Effector memory CD8-positive, alpha-beta T cell (primary cell): ENCODE results near the gene BAIAP2.

Source experiments
- ATAC-seq: fragments of 150-1000 bp; cut with Tn5 transposase; replicated peaks from 2 replicates; pipeline ENCODE4 v1.10.0; 2021; ENCODE audit warnings: mild to moderate bottlenecking, moderate library complexity
- DNase-seq, 3 experiments: peaks; one replicate each; pipeline ENCODE4 v3.0.0; 2021
- H3K27ac Mint-ChIP-seq, 2 donors: one replicate each; pipeline ENCODE4 v1.8.0; 2022; ENCODE audit warnings: mild to moderate bottlenecking in 2 of 2, mixed read lengths in 2 of 2, moderate library complexity in 2 of 2
- H3K27me3 Mint-ChIP-seq, 2 donors: one replicate each; pipeline ENCODE4 v1.8.0; 2022; ENCODE audit warnings: mixed read lengths in 2 of 2
- H3K36me3 Mint-ChIP-seq: one replicate; pipeline ENCODE4 v1.8.0; 2022; ENCODE audit warnings: mild to moderate bottlenecking, moderate library complexity, mixed read lengths; ENCODE audit not compliant: insufficient read depth
- H3K4me1 Mint-ChIP-seq, 2 donors: one replicate each; pipeline ENCODE4 v1.8.0; 2022; ENCODE audit warnings: low read depth in 2 of 2, mixed read lengths in 2 of 2
- H3K4me3 Mint-ChIP-seq, 2 donors: one replicate each; pipeline ENCODE4 v1.8.0; 2022; ENCODE audit warnings: mild to moderate bottlenecking in 2 of 2, mixed read lengths in 2 of 2, moderate library complexity in 2 of 2
- H3K9me3 Mint-ChIP-seq, 2 donors: one replicate each; pipeline ENCODE4 v1.8.0; 2022; ENCODE audit warnings: mixed read lengths in 2 of 2

The BAIAP2 gene

DNA sequence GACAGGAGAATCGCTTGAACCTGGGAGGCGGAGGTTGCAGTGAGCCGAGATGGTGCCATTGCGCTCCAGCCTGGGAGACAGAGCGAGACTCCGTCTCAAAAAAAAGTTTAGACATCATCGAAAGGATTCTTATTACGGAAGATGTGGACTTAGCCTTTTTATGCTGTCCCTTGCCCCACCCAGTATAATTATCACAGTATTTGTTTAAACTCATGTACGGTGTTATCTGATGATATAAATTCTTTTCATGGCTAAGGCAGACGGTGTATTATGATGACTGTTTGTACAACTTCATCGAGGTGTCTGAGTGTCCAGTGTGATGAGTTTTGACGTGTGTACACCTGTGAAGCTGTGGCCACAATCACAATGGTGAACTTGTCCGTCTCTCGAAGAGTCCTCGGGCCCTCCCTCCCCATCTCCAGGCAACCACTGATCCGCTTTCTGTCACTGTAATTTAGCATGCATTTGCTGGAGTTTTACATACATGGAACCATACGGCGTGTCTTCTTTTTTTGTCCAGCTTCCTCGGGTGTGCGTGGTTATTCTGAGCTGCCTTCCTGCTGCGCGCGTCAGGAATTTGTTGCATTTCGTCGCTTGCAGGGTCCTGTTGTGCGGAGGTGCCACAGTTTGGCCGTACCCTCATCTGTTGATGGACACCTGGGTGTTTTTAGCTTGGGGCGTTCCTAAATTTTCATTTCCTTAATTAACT lies 26.2 kb downstream of the BAIAP2 start:
- Mint-ChIP-seq H3K4me3 (no peak overlapping the region), H3K9me3 (no peaks in the 10 kb centered on the region), H3K27ac (no peak overlapping the region), H3K36me3 (peaks cover 19% of the 10 kb centered on the region), H3K4me1 (peaks cover 0 to 4% of the 10 kb centered on the region in 2 donors), H3K27me3 (no peaks in the 10 kb centered on the region)
- ATAC-seq (no peak), DNase-seq (no peak)

DNA sequence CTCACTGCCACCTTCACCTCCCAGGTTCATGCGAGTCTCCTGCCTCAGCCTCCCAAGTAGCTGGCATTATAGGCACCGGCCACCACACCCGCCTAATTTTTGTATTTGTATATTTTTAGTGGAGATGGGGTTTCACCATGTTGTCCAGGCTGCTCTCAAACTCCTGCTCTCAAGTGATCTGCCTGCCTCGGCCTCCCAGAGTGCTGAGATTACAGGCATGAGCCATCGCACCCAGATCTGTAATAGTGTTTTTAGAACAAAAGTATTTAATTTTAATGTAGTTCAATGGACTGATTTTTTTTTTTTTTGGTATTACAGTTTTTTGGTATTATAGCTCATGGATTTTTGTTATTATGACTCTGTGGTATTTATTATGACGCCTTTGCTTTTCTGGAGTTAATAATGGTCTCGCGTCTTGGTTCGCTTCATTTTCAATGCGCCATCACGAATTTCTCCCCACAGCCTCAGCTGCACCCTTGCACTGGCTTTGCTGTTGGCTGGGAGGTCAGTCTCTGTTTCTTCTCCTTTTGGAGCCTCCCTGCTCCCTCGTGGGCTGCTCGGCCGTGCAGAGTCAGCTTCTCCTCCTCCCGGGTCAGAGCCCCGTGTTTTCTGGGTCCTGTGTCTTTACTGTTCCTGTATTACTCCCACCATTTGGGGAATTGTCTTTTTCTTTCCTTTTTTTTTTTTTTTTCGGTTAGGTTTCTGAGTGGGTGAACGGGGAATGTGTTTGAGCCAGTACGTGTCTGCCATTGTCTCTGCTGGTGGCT lies 27.2 kb downstream of the BAIAP2 start:
- Mint-ChIP-seq H3K4me3 (no peak overlapping the region), H3K9me3 (no peaks in the 10 kb centered on the region), H3K4me1 (peaks cover 0 to 4% of the 10 kb centered on the region in 2 donors), H3K36me3 (peaks cover 17% of the 10 kb centered on the region), H3K27ac (no peak overlapping the region), H3K27me3 (no peaks in the 10 kb centered on the region)
- ATAC-seq: no peak
- DNase-seq: no peak

DNA sequence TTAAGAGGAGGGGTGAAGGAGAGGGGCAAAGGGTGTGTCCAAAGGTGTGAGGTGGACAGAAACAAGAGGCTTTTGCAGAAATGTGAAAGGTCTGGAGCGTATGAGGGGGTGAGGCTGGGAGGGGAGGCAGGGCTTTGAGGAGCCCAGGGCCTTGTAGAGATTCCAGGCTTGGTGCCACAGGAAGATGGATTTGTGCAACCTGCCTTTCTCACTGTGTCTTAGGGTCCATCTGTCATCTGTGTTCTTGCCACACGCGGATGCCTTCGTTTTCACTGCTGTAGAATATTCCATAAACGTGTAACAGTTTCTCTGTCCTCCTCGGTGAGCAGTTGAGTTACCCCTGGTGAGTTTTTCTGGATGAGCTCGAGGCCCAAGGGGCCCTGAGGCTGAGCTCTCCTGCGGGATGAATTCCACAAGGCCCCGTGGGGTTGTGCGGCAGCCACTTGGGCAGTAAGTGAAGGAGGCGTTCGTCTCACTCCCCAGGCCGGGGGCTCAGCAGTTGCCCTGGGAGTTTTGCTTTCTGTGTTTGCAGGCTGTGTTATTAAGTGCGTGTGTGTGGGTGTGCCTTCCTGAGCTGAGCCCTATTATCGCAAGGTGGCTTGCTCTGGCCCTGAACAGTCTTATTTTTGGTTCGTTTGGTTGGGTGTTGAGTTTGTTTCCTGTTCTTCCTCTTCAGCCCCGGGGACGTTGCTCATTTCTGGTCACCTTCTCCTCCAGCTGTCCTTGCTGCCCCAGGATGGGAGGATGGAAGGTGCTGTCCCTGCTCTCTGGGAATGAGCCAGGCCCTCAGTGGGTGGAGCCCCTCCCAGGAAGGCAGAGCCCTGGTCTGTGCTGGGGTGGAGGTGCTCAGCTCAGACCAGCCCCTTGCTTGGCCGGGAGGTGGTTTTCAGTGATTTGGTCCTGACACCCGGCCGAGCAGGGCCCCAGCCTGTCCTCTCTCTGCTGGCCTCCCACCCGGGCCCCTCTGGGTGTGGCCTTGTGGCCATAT lies 28.4 kb downstream of the BAIAP2 start:
- no peak overlapping the region for H3K27ac Mint-ChIP-seq
- no peaks in the 10 kb centered on the region for H3K27me3 Mint-ChIP-seq
- H3K4me3 Mint-ChIP-seq: no peak overlapping the region
- peaks cover 0 to 4% of the 10 kb centered on the region in 2 donors for H3K4me1 Mint-ChIP-seq
- H3K9me3 Mint-ChIP-seq: no peaks in the 10 kb centered on the region
- no peak for DNase-seq
- H3K36me3 Mint-ChIP-seq: peaks cover 11% of the 10 kb centered on the region
- no peak for ATAC-seq

DNA sequence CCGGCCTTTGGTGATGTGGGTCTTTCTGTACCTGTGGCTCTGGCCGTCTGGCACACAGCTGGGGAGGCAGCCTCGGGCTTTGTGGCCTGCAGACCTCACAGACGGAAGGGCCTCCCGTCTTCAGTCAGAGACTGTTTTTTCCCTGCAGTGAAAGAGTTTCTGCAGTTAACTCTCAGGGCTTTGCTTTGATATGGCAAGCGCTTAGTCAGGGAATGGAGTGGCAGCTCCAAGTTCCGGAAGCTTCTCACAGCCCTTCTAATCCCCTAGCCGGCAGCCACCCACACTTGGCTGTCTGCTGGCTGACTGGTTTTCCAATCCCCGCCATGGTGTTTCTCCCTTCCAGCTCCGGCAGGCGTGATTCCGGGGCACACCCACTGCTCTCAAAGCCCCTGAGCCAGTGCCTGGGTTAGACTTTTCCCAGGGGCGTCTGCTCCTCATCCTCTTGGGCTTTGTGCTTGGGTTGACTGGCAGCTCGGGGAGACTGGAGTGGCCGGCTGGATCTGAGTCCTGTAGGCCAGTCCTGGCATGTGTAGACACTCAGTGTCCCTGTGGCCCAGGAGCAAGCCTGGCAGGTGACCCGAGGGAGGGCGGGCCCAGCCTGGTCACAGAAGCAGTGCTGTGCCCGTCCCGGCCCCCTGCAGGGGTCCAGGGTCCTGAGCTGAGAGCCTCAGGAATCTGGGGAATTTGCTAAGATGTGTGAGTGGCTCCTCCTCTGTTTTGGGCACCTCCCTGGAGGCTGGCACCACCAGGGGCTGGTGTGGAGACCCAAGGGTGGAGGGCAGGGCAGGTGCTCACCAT lies 29.9 kb downstream of the BAIAP2 start:
- peaks cover 9% of the 10 kb centered on the region for H3K36me3 Mint-ChIP-seq
- peak overlapping the region in 1 of 2 donors; percentile 35 for H3K27ac Mint-ChIP-seq
- H3K4me3 Mint-ChIP-seq: no peak overlapping the region
- no peaks in the 10 kb centered on the region for H3K27me3 Mint-ChIP-seq
- DNase-seq: no peak
- H3K9me3 Mint-ChIP-seq: no peaks in the 10 kb centered on the region
- no peak for ATAC-seq
- H3K4me1 Mint-ChIP-seq: peaks cover 0 to 4% of the 10 kb centered on the region in 2 donors

DNA sequence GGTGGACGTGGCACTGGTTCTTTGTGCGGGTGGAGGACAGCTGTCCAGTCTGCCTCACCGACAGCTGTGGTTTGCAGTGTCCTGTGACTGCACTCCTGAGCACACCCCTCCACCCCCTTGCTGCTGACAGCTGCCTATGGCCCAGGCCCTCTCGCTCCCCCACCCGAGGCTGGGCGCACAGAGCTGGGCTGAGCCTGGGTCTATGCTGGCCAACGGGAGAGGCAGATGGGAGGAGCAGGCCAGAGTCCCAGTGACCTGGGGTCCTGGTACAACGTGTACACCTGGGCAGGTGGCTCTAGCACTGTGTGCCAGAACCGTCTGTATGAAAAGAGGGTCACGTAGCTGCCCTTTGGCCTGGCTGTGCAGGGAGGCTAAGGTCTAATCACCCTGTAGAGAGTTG lies 30.5 kb downstream of the BAIAP2 start:
- H3K9me3 Mint-ChIP-seq: no peaks in the 10 kb centered on the region
- peaks cover 0 to 4% of the 10 kb centered on the region in 2 donors for H3K4me1 Mint-ChIP-seq
- H3K4me3 Mint-ChIP-seq: no peak overlapping the region
- H3K36me3 Mint-ChIP-seq: peaks cover 9% of the 10 kb centered on the region
- H3K27me3 Mint-ChIP-seq: no peaks in the 10 kb centered on the region
- no peak overlapping the region for H3K27ac Mint-ChIP-seq
- no peak for ATAC-seq
- DNase-seq: no peak

DNA sequence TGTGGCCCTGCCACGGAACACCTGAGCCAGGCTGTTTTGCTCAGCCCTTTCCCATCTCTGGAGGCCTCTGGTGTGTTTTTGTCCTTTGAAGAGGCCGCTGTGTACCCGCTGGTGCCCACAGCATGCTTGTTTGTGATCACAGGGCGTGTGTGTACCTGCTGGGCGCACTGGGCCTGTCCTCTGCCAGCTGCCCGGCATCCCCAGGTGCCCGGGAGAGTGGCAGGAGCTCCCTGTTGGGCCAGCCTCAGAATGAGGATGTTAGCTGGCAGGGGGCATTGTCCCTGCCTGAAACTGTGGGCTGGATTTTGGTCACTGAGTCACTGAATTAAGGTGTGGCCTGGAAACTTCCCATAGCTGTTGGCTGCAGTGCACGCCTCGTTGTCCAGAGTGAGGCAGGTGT lies 31.1 kb downstream of the BAIAP2 start:
- ATAC-seq (no peak), DNase-seq (no peak)
- Mint-ChIP-seq H3K4me1 (peaks cover 0 to 4% of the 10 kb centered on the region in 2 donors), H3K27ac (no peak overlapping the region), H3K27me3 (no peaks in the 10 kb centered on the region), H3K4me3 (no peak overlapping the region), H3K36me3 (peaks cover 9% of the 10 kb centered on the region), H3K9me3 (no peaks in the 10 kb centered on the region)

DNA sequence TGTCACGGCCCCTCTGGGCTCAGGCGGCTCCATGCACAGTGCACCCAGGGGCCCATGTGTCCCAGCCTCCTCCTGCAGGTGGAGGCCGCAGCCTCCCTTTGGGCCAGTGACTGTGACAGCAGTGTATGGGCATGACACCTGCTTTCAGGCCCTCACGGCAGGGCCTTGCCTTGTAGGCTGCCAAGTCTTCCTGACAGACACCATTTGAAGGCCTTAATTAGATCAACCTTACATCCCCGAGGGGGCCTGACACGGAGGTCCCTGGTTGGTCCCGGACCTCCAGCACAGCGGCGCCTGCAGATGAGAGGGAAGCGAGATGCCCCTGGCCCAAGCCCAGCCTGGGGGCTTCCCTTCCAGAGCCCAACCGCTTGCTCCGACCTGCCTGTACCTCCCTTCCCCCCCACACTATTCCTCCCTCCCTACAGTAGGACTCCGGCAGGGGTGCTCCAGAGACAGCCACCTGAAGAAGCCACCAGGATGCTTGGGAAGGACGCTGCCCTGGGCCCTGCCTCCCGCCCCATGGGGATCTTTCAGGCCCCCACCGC lies 31.9 kb downstream of the BAIAP2 start:
- H3K27ac Mint-ChIP-seq: no peak overlapping the region
- no peak for DNase-seq
- no peaks in the 10 kb centered on the region for H3K9me3 Mint-ChIP-seq
- H3K4me3 Mint-ChIP-seq: no peak overlapping the region
- H3K27me3 Mint-ChIP-seq: no peaks in the 10 kb centered on the region
- H3K36me3 Mint-ChIP-seq: peaks cover 9% of the 10 kb centered on the region
- no peak for ATAC-seq
- peaks cover 0 to 4% of the 10 kb centered on the region in 2 donors for H3K4me1 Mint-ChIP-seq

DNA sequence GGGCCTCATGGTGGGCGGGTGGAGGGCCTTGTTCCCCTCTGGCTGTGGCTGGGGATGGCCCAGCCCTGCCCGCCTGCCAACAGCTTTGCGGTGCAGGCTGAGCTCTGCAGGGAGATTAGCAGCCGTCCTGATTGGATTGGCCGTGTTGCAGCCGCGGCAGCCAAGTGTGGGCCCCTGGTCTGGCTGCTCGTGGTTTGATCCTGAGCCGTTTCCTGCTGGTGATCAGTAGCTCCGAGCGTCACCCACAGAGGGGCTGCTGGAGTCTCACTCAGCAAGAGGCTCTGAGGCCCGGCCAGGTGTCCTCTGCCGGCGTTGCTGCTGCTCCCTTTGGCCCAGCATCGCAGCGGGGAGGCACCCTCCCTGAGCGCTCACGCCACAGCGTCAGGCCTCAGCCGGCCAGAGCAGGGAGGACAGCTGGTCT lies 32.5 kb downstream of the BAIAP2 start:
- no peak for ATAC-seq
- no peaks in the 10 kb centered on the region for H3K9me3 Mint-ChIP-seq
- H3K4me3 Mint-ChIP-seq: no peak overlapping the region
- H3K27ac Mint-ChIP-seq: no peak overlapping the region
- peaks cover 6% of the 10 kb centered on the region for H3K36me3 Mint-ChIP-seq
- no peak for DNase-seq
- peaks cover 0 to 4% of the 10 kb centered on the region in 2 donors for H3K4me1 Mint-ChIP-seq
- H3K27me3 Mint-ChIP-seq: no peaks in the 10 kb centered on the region

DNA sequence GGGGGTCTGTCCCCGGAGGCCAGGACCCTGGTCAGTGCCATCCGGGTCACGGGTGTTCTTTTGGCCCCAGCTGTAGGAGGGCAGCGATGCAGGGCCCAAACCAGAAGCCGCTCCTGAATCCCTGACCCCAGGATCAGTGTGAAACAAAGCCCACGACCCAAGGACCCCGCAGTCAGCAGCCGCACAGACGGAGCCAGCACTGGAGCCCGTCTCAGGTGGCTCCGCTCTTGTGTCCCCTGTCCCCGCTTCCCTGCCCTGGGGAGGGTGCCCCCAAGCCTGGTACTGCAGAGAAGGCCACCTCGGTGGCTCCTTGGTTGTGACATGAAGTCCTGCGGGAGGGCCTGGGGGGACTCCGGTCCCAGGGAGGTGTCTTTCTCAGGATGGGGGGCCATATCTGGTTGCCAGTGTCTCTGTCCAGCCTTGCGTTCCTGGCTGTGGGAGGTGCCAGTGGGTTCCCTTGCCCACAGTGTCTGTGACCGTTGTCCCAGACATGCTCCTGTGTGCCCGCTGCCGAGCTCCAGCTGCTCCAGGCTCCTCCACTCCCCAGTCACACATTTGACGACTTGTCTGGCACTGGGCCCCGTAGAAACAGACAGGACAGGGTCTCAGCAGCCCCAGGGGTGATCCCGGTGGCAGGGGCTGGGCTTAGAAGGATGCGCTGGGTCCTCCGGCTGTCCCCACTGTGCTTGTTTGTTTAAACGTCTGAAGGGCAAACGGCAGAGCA lies 33.6 kb downstream of the BAIAP2 start:
- H3K36me3 Mint-ChIP-seq: peaks cover 4% of the 10 kb centered on the region

DNA sequence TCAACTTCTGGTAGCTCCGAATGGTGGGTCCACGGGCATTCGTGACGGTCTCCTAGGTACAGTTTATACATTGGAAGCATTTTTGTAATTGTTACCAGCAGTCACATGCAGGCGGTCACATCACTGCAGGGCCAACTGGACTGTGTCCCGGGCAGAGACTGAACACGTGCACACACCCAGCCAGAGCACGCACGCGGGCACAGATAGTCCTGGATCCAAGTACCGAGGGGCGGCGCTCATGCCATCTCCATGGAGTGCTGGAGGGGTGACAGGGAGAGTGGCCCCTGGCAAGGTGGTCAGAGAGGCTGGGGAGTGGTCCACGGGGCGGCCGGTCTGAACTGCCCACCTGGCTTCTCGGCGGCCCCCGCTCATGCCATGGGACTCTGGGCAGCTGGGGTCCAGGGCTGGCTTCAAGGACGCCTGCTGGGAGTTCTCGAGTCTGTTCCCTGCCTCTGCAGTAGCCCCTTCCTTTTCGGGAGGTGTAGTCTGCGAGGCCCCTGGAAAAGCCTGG lies 34.2 kb downstream of the BAIAP2 start:
- H3K27ac Mint-ChIP-seq: no peak overlapping the region
- no peaks in the 10 kb centered on the region for H3K27me3 Mint-ChIP-seq
- H3K36me3 Mint-ChIP-seq: peaks cover 8% of the 10 kb centered on the region
- no peak overlapping the region for H3K4me3 Mint-ChIP-seq
- peaks cover 0 to 2% of the 10 kb centered on the region in 2 donors for H3K4me1 Mint-ChIP-seq
- ATAC-seq (no peak), DNase-seq (no peak)
- H3K9me3 Mint-ChIP-seq: no peaks in the 10 kb centered on the region

More for the DNA sequence above, 33.6 kb downstream of the BAIAP2 start:
- H3K9me3 Mint-ChIP-seq: no peaks in the 10 kb centered on the region
- H3K27ac Mint-ChIP-seq: no peak overlapping the region
- peaks cover 0 to 4% of the 10 kb centered on the region in 2 donors for H3K4me1 Mint-ChIP-seq
- H3K27me3 Mint-ChIP-seq: no peaks in the 10 kb centered on the region
- DNase-seq (no peak), ATAC-seq (no peak)
- no peak overlapping the region for H3K4me3 Mint-ChIP-seq

DNA sequence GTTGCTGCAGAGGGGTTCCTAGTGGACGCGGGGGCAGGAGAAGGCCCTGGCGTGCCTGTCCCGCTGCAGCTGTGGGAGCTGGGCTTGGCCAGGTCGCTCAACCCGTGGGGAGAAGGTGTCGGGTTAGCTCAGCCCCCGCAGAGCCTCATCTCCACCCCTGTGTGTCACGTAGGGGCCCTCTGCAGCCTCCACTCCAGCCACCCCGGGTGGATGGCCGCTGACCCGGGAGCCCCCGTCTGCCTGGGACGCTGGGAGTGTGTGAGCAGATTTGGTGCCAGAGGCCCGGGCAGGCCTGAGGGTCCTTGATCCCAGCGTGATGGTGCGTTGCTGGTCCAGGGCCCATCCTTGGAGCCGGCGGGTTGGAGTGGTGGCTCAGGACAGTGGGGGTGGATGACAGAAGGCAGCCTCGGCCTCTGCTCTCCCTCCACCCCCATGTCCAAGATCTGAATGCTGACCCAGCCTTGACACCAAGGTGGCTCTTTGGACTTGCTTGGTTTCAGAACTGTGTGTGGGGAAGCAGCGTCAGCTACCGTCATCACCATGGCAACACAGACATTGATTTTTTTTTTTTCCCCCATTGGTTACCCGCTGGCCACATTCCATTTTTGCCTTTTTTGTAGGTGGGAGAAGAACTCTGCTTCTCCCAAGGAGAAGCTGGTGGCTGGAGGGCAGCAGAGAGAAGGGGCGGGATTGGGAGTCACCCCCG lies 35.7 kb downstream of the BAIAP2 start:
- H3K27me3 Mint-ChIP-seq: no peaks in the 10 kb centered on the region
- no peak for ATAC-seq
- H3K4me1 Mint-ChIP-seq: peaks cover 0 to 4% of the 10 kb centered on the region in 2 donors
- no peak for DNase-seq
- H3K36me3 Mint-ChIP-seq: peaks cover 5% of the 10 kb centered on the region
- no peaks in the 10 kb centered on the region for H3K9me3 Mint-ChIP-seq
- peak overlapping the region in 1 of 2 donors; percentile 29 for H3K27ac Mint-ChIP-seq
- H3K4me3 Mint-ChIP-seq: no peak overlapping the region
